ENCODE data around the gene NUFIP1.
A peak's percentile ranks its signal among the peaks of the same experiment; 100 is the strongest.

The NUFIP1 gene

DNA sequence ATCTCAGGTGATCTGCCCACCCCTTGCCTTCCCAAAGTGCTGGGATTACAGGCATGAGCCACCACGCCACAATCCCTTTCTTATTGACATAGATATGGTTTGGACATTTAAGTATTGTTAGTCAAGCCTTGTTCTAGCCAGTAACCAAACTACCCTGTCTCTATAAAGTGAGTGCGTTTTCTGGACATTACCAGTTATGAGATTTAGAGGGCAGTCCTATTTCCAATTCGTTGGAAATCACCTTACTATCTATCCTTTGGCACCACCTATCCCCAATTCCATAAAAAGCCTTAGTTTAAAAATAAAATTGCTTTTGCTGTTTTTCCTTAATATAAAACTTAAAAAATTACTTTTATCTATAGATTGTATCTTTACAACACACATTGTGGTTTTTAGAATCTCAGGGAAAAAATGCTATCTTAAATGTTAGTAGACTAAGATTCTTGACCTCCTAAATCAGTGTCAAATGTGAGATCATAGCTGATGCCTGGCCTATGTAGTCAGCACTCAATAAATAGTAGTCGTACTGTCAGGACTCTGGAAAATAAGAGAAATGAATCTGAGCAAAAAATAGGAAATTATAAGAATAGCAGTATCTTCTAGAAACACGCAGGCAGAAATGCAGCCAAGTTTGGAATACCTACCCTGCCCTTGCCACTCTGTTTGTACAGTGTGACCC, 57.0 kb downstream of the NUFIP1 start:
- TF ChIP-seq, protein P1, sequence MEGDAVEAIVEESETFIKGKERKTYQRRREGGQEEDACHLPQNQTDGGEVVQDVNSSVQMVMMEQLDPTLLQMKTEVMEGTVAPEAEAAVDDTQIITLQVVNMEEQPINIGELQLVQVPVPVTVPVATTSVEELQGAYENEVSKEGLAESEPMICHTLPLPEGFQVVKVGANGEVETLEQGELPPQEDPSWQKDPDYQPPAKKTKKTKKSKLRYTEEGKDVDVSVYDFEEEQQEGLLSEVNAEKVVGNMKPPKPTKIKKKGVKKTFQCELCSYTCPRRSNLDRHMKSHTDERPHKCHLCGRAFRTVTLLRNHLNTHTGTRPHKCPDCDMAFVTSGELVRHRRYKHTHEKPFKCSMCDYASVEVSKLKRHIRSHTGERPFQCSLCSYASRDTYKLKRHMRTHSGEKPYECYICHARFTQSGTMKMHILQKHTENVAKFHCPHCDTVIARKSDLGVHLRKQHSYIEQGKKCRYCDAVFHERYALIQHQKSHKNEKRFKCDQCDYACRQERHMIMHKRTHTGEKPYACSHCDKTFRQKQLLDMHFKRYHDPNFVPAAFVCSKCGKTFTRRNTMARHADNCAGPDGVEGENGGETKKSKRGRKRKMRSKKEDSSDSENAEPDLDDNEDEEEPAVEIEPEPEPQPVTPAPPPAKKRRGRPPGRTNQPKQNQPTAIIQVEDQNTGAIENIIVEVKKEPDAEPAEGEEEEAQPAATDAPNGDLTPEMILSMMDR (conservative IDR thresholded peaks at IDR 0.05; ENCODE audit: control insufficient read depth, insufficient read depth, low read depth, low read length) = no peak
- peak; percentile 50 for DNase-seq (ENCODE audit: low read depth)
- H3K4me3 ChIP-seq (ENCODE audit: control insufficient read depth, low read depth, low read length) = no peak overlapping the region

DNA sequence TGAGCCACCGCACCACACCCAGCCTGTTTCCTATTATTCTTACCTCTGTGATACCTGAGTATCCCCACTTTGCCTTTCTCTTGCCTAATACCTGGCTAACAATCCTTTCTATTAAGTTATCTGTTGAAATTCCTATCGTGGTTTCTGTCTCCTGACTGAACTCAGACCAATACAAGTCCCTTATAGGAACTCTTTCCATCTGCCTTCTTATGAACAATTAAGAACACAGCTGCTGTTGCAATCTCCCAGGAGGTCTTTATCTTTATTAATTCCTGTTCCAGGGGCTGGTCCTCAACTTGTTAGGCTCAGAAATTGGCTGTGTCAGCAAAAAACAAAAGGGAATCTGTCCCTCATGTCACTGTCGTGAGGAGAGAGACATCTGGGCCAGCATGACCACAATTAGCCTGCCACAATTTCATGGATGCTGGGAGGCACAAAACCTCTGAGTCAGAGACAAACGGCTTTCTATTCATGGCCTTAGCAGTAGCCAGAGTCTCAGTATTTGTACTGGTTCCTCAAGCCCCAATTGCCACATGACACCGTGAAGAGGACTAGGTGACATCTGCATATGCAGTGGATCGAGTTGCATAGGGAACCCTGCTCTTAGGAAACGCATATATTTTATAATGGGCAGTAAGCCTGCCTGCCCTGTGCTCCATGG, 58.2 kb downstream of the NUFIP1 start:
- DNase-seq (ENCODE audit: low read depth) = no peak
- TF ChIP-seq, protein P1 (conservative IDR thresholded peaks at IDR 0.05; ENCODE audit: control insufficient read depth, insufficient read depth, low read depth, low read length) = no peak
- no peak overlapping the region for H3K4me3 ChIP-seq (ENCODE audit: control insufficient read depth, low read depth, low read length)

DNA sequence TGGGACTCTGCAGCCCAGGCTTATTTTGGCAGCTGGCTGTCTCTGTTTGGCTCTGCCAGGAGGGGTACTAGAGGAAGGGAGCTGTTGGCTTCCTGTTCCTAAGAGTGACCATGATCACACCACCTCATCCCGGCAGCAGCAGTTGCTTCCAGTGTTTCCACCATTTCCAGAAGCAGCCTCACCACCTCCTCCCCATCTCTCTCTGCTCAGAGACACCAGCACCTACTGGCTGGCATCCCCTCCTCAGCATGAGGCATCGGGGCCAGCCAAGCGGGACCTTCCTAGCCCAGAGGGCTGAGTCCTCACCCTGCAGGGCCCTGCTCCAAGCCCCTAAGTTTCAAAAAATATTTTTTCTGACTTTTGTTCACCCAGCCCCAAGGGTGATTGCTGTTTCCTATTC, 59.0 kb downstream of the NUFIP1 start:
- no peak for DNase-seq (ENCODE audit: low read depth)
- TF ChIP-seq, protein P1 (conservative IDR thresholded peaks at IDR 0.05; ENCODE audit: control insufficient read depth, insufficient read depth, low read depth, low read length) = no peak
- no peak overlapping the region for H3K4me3 ChIP-seq (ENCODE audit: control insufficient read depth, low read depth, low read length)

DNA sequence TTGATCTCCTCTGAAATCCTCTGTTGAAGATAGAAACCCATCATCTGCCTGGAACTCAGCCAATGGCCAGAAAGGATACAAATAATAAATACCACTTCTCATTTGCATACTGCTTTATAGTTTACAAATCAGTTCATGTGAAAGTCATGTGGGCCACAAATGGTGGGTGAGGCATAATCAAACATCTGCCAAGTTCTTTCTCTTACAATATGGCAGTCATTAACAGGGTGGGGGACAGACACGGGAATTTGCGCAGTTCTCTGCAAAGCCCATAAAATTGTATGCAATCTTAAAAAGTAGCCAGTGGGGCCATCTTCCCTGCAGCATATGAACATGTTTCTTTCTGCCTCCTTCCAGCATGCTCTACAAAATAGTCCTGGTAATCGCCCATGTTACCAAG, 59.6 kb downstream of the NUFIP1 start:
- no peak overlapping the region for H3K4me3 ChIP-seq (ENCODE audit: control insufficient read depth, low read depth, low read length)
- TF ChIP-seq, protein P1 (conservative IDR thresholded peaks at IDR 0.05; ENCODE audit: control insufficient read depth, insufficient read depth, low read depth, low read length) = no peak
- no peak for DNase-seq (ENCODE audit: low read depth)

DNA sequence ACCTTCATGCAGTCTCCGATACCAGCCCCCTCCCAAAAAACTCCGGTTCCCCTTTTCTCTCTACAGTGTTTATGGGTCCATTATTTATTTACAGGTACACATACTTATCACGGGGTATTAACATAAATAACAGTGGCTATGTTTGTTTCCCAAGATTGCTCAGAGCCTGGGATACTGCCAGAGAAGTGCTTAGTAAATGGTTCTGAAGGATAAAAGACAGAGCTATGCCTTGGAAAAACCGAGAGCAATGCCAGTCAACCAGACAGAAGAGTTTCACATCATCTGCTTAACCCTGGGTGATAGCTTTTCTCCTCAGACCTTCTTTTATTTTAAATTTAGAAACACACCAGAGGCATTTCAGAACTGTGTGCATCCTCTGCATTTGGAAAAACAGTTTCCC, 61.3 kb downstream of the NUFIP1 start:
- TF ChIP-seq, protein P1 (conservative IDR thresholded peaks at IDR 0.05; ENCODE audit: control insufficient read depth, insufficient read depth, low read depth, low read length) = no peak
- H3K4me3 ChIP-seq (ENCODE audit: control insufficient read depth, low read depth, low read length) = no peak overlapping the region
- no peak for DNase-seq (ENCODE audit: low read depth)

DNA sequence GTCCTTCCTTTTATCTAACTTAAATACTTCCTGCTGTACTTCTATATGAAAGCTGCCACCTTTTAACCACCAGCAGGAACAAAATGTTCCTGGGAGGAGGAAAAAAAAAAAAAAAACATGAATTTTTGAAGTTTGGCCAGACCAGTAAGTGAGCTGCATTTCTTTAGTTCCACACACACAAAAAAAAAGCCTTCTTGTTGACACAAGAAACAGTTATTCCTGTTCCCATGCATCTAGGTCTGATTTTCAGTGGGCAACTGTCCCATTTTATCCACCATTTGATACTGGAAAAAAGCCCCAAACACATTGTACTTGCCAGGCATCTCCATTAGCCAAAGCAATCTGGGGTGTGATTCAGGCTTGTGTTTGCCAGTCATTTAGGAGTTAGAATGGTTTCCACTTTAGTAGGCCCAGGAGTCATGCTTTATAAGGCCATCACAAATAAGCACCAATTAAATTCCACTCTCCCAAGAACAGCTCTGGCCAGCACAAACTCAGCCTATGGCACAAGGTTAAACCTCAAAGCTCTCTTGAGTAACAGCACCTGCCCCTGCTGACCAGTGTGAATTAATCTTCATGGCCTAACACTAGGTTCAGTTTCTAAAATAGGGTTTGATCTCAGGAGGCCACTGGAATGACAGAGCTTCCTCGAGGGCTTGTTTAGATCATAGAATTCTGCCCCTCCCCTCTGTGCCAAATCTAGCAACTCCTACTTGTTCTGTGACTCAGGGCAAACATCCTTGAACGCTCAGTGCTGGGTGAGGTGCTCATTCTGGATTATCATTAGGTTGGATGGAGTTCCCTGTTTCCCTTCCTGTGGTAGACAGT, 67.1 kb downstream of the NUFIP1 start:
- TF ChIP-seq, protein P1 (conservative IDR thresholded peaks at IDR 0.05; ENCODE audit: control insufficient read depth, insufficient read depth, low read depth, low read length) = no peak
- no peak overlapping the region for H3K4me3 ChIP-seq (ENCODE audit: control insufficient read depth, low read depth, low read length)
- DNase-seq (ENCODE audit: low read depth) = peak; percentile 99
